ENCODE results near the gene DOCK4.
"Not testable (repeated sequence)": the region's sequence is repeated elsewhere in the genome, so short reads cannot be mapped to it uniquely, and the experiment has no call there.

The DOCK4 gene

GRCh38 chr7:111910656-111911055, 295.5 kb downstream of the DOCK4 start:
- DNase-seq (ENCODE audit: extremely low spot score): no peak
- TF ChIP-seq, protein P1, sequence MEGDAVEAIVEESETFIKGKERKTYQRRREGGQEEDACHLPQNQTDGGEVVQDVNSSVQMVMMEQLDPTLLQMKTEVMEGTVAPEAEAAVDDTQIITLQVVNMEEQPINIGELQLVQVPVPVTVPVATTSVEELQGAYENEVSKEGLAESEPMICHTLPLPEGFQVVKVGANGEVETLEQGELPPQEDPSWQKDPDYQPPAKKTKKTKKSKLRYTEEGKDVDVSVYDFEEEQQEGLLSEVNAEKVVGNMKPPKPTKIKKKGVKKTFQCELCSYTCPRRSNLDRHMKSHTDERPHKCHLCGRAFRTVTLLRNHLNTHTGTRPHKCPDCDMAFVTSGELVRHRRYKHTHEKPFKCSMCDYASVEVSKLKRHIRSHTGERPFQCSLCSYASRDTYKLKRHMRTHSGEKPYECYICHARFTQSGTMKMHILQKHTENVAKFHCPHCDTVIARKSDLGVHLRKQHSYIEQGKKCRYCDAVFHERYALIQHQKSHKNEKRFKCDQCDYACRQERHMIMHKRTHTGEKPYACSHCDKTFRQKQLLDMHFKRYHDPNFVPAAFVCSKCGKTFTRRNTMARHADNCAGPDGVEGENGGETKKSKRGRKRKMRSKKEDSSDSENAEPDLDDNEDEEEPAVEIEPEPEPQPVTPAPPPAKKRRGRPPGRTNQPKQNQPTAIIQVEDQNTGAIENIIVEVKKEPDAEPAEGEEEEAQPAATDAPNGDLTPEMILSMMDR (IDR thresholded peaks at IDR 0.05; ENCODE audit: control extremely low read depth, extremely low read depth, low read depth, missing control alignments): no peak
- POLR2A ChIA-PET: no interaction called here
- CTCF ChIA-PET: interaction anchor here (1.9 kb wide), 1 partner anchor 18 kb away, joined by 6 read pairs; no protein-coding TSS in a partner anchor

DNA sequence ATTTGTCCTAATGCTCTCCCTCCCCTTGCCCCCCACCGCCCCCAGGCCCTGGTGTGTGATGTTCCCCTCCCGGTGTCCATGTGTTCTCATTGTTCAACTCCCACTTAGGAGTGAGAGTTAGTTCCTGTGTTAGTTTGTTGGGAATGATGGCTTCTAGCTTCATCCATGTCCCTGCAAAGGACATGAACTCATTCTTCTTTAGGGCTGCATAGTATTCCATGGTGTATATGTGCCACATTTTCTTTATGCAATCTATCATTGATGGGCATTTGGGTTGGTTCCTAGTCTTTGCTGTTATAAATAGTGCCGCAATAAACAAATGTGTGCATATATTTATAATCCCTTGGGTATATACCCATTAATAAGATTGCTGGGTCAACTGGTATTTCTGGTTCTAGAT, 297.5 kb downstream of the DOCK4 start:
- POLR2A ChIA-PET; CTCF ChIA-PET; DNase-seq (ENCODE audit: extremely low spot score): not testable (repeated sequence)

DNA sequence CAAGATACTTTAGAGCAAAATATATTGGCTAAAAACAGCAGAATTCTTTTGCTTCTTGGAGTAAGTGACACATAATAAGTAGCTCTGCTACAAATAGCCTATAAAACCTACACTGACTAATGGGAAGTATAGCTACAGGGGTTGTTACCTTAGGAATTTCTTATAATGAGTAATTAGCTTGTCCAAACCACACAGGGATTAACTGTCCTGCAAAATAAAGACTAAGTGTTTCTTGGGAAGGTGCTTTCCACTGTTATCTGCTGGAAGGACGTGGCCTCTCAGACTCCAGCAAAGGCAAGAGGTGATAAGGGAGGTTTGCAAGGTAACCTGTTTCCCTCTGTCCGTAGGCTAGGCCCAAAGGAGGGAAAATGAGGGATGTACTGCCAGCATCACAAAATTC, 302.4 kb downstream of the DOCK4 start:
- TF ChIP-seq, protein P1 (IDR thresholded peaks at IDR 0.05; ENCODE audit: control extremely low read depth, extremely low read depth, low read depth, missing control alignments): no peak
- ChIA-PET CTCF (interaction anchor here (0.9 to 1.2 kb wide), 2 partner anchors 10 to 15 kb away, joined by 3 read pairs; no protein-coding TSS in a partner anchor), POLR2A (no interaction called here)
- no peak for DNase-seq (ENCODE audit: extremely low spot score)

GRCh38 chr7:111903016-111903415, 303.2 kb downstream of the DOCK4 start:
- TF ChIP-seq, protein P1 (IDR thresholded peaks at IDR 0.05; ENCODE audit: control extremely low read depth, extremely low read depth, low read depth, missing control alignments): no peak
- no peak for DNase-seq (ENCODE audit: extremely low spot score)
- CTCF ChIA-PET: no interaction called here
- POLR2A ChIA-PET: no interaction called here

DNA sequence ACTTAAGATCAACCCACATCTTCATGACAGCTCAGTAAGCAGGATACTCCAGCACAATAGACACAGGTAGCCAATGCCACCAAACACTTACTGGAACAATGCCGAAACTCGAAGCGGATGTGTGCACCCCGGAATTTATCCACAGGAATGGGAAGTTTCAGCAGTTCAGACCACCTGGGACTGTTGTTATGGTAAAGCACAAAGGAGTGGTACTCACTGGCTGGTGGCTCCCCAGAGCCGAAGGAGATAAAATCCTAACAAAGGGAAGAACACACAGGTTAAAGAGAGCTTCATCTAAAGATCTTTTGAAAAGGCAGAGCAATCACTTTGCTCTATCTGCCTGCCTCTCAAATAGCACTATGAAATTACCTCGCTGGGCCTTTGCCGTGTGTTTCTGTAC, 305.9 kb downstream of the DOCK4 start:
- POLR2A ChIA-PET: no interaction called here

DNA sequence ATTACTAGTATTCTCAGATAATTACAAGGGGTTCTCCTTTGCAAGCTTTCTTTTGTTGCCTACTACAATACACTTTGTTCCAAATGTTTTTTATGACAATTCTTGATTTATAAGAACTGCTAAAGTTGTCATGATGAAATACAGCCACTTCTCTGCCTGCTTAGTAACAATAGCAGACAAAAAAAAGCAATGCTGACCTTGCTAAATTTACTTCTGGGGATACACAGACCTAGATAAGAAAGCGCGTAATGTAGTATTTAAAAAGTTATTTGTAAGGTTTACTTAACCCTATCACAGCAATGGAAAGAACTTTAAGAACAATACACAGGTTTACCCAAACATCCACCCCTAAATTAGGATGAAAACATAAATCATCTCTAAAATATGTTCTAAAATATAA, 311.1 kb downstream of the DOCK4 start:
- DNase-seq (ENCODE audit: extremely low spot score): no peak
- TF ChIP-seq, protein P1 (IDR thresholded peaks at IDR 0.05; ENCODE audit: control extremely low read depth, extremely low read depth, low read depth, missing control alignments): no peak
- ChIA-PET CTCF (interaction anchor here (1.1 to 1.5 kb wide), 3 partner anchors 12 to 33 kb away, joined by 3 read pairs; no protein-coding TSS in a partner anchor), POLR2A (no interaction called here)

More for the DNA sequence above, 305.9 kb downstream of the DOCK4 start:
- CTCF ChIA-PET: no interaction called here
- no peak for DNase-seq (ENCODE audit: extremely low spot score)
- TF ChIP-seq, protein P1 (IDR thresholded peaks at IDR 0.05; ENCODE audit: control extremely low read depth, extremely low read depth, low read depth, missing control alignments): no peak

DNA sequence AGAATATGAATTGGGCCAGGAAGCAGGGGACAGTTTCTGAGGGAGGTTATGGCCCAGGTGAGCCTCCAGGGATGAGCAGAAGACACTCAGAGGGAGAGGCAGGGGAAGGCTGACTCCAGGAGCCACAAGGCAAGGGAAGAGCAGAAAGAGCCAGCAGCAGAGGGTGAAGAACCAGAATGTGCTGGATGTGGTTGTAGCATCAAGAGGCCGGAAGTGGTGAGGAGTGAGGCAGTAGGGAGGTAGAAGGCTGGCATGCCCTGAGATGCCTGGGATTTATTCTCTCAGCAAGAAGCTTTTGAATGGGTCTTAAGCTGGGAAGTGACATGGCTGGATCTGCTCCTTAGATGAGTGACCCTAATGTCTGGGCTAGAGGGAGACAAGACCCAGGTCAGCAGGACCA, 311.7 kb downstream of the DOCK4 start:
- TF ChIP-seq, protein P1 (IDR thresholded peaks at IDR 0.05; ENCODE audit: control extremely low read depth, extremely low read depth, low read depth, missing control alignments): no peak
- ChIA-PET POLR2A (no interaction called here), CTCF (interaction anchor here (1.1 to 1.8 kb wide), 3 partner anchors 10 to 34 kb away, joined by 3 to 7 read pairs (median 3); no protein-coding TSS in a partner anchor)
- DNase-seq (ENCODE audit: extremely low spot score): no peak

All from GM10248 (cell line).